Stimulated activated CD4-positive, alpha-beta T cell treated with anti-CD3 and anti-CD28 coated beads, TNF-alpha, amount 100 ng/mL, for 1 hour (primary cell): ENCODE data around the gene FNDC11.
"Not testable (repeated sequence)": the region's sequence is repeated elsewhere in the genome, so short reads cannot be mapped to it uniquely, and the experiment has no call there.

Experiments used
- DNase-seq, 3 donors: peaks; one replicate each; pipeline ENCODE4 v3.0.0-alpha.2; 2020; ENCODE audit warnings: low read depth in 3 of 3, low spot score in 1 of 3

FNDC11 gene

DNA sequence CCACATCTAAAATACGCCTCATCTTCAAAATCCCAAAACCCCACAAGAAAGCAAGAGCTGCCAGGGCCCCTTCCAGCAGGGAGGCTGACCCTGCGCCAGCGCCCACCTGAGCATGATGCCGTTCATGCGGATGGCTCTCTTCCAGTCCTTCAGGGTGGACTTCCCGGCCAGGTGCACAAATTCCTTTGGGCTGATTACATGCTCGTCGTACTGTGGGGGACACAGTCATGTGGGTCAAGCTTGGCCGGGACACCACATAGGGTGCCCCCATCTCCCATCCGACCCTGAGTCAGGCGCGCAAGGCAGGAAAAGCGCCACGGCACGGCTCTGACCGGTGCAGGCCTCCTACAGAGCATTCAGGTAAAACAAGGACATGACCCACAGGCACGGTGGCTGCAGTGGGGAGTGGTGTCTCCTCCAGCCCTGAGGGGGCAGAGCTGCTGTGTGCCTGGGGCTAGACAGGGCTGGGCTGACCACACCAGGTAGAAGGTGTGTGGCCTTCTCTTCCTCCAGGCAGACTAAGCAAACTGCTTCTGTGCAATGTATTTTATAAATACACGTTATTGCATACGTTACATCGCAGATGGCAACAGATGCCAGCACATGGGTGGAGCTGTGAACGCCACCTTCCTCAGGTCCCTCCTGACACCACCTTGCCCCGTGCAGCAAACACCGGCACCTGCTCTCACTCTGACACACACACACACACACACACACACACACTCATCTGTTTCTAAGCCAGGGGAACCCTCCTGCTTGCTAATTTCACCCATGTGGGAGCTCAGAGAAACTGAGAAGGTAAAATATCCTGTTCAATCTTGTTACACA, 43.9 kb downstream of the FNDC11 start:
- DNase-seq: no peak

GRCh38 chr20:63598479-63599395, 44.8 kb downstream of the FNDC11 start:
- no peak for DNase-seq

- DNase-seq: no peak
Measured at GRCh38 chr20:63599396-63600050, 45.6 kb downstream of the FNDC11 start.

DNA sequence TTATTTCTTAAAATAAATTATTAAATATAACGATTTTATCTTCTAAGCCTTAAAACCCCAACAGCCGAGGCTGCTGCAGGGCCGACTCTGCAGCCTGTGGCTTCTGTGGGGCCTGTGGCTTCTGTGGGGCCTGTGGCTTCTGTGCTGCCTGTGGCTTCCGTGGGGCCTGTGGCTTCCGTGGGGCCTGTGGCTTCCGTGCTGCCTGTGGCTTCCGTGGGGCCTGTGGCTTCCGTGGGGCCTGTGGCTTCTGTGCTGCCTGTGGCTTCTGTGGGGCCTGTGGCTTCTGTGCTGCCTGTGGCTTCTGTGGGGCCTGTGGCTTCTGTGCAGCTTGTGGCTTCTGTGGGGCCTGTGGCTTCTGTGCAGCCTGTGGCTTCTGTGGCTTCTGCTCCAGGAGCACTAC, 47.7 kb downstream of the FNDC11 start:
- not testable (repeated sequence) for DNase-seq

- DNase-seq: no peak
Measured at GRCh38 chr20:63602321-63602720, 48.4 kb downstream of the FNDC11 start.
